NCI-H446 treated with DMSO at 0.1 percent for 48 hours (cell line): ENCODE data around the gene SGMS2.
"Not testable (repeated sequence)": the region's sequence is repeated elsewhere in the genome, so short reads cannot be mapped to it uniquely, and the experiment has no call there.

Source experiments
- DNase-seq: peaks from one replicate; lab custom pipeline; 2025; lab: John Stamatoyannopoulos, UW

The SGMS2 gene

DNA sequence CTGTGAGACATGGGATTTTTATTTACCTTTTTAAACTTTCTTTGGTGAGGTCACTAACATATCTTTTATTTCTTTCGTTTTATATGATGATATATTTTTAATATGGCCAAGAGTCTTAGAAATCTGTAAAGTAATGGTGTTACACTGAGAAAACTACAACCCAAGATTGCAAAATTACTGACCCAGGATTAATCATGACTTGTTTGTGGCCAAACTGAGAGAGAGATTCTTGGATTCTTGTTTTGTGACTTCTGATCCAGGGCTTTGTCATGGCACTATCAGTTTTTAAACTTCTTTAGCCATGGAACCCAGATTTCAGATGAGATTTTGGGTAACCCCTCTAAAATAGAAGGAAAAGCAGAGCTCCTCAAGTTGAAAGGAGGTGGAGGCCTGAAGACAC lies 42.0 kb downstream of the SGMS2 start:
- DNase-seq, result no peak

DNA sequence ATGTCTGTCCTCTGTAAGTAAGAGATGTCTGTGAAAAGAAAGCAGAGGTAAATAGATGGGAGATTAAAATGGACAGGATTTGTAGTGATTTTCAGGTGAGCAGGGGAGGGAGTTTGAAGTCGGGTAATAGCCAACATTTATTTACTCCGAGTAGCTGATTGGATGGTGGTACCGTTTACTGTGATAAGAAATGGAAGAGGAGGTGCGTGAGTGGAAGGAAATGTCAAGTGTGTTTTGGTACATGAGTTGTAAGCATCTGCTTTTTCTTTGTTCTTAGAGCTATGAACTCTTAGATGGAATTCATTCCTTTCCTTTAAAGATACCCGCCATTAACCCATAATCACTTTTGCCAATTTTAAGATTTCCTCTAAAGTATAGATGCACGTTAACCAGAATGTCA lies 45.5 kb downstream of the SGMS2 start:
- no peak for DNase-seq

GRCh38 chr4:107870916-107871786 lies 46.4 kb downstream of the SGMS2 start:
- no peak for DNase-seq

- DNase-seq, result no peak
Measured at GRCh38 chr4:107874024-107874423, 49.3 kb downstream of the SGMS2 start.

DNA sequence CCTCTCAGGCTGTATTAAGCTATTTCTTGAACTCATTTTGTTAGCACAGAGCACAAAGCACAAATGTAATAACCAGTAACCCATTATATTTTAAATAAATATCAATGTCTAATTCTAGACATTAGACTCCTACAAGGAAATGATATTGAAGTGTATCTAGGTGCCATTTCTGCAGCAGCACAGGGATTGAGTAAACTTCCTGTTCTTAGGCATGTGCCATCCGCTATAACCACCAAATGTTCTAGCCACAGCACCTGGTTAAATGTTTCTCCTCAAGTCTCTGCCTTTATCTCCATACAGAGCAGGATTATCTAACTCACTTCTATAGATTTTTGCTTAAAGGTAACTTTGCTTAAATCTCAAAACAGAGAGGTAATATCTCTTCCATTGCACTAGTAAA lies 51.4 kb downstream of the SGMS2 start:
- no peak for DNase-seq

DNA sequence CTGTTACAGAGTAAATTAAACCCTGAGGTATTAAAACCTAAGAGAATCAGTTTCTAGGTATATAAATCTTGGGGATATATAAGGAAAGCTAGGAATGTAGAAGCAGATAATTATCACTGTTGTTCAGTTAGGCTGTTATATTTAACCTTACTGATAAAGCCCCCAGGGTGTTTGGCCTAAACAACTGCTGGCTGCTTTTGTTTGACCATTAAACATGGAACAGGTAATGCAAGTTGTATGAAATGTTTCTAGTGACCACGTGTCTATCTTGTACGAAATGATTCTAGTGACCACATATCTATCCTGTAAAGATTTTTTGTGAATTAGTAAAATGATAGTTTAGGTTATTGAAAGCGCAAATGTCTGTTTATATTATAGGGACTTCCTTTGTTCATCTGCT lies 52.6 kb downstream of the SGMS2 start:
- DNase-seq, result no peak

- no peak for DNase-seq
Measured at GRCh38 chr4:107885865-107886264, 61.1 kb downstream of the SGMS2 start.

DNA sequence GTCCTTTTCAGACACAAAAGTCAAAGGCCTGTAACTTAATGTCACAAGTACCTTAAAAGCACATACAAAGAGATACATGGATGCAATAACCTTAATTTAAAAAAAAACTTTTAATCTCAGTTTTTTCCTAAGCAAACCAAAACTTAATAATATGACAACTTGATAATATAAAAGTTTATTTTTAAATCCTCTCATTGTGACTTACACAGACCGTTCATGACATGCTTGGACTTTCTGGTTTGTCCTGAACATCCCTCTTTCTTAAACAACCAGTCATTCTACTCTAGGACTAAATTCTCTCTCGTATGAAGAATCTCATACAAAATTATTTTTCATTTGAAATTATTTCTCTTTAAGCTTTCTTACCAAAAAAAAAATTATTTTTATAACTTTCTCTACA lies 63.5 kb downstream of the SGMS2 start:
- DNase-seq, result no peak

DNA sequence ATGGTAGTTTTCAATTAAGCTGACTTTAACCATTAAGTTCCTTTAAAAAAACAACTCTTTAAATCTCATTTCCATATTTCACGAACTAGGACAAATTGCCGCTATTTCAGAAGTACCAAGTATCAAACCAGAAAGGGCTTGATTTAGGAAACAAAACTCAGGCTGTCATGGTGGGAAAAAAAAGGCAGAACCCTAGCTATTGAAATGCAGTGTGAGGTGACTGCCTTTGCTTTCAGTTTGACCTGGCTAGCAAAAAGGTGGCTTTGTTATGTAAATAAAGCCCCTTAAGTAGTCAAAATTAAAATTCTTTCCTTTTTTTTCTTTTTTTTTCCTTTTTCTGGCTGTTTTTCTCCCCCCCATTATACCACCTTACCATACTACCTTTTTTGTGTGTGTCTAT lies 66.0 kb downstream of the SGMS2 start:
- no peak for DNase-seq

GRCh38 chr4:107891299-107891698 lies 66.6 kb downstream of the SGMS2 start:
- no peak for DNase-seq

DNA sequence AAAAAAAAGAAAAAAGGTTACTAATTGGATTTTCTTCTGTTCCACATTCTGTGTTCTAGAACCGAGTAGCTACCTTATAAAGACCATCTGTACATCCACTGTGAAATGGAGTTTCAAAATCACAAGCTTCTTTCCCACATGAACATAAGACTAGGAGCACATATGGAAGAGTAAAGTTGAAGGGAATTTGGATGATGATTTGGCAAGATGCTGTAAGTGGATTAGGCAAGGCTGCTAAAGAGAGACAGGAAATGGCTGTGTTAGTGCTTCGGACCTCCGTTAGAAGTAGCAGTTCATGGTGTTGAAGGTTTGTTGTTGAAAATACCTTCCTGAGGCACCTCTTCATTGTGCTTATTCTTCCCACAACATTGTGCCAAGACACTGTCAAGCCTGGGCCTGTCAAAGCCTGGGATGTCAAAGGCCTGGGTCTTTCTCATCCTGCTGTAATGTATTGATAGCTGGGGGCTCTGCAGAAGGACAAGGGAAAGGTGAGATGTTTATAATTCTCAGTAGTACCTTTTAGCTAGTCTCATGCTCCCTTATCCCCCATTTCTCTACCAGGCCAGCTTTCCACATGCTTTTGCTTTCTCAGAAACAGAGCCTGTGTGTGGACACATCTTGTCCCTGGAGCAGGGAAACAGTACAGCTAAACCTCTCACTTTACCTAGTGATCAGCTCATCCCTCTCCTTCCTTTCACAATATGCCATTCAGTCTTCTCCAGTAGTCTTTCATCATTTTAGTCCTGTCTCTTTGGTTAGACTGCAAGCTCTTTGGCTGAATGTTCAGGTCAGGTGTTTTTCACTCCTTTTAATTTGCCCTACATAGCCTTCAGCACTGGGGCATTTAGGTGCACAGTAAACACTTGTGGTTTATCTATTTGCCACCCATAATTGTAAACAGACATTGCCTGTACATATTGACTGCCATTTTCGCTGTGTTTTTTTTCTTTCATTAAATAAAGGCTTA lies 68.7 kb downstream of the SGMS2 start:
- DNase-seq, result no peak

GRCh38 chr4:107894138-107894603 lies 69.4 kb downstream of the SGMS2 start:
- no peak for DNase-seq

- no peak for DNase-seq
Measured at GRCh38 chr4:107896158-107896645, 71.5 kb downstream of the SGMS2 start.

DNA sequence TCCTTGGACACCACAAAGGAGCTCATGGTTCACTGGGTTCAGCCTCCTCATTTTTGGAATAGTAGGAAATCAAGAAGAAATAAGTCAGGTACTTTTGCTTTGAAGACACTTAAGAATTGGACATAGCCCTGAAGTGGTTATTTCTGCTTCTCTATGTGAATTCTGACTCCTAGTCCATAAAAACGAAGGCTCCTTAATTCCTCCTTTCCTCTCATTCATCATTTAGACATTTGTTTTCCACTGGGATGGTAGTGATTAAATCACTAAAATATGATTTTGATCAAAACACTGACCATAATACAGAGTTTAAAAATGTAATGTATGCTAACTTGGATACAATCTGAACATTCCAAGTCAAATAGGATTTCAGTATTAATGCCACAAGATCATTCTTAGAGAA lies 71.9 kb downstream of the SGMS2 start:
- no peak for DNase-seq

DNA sequence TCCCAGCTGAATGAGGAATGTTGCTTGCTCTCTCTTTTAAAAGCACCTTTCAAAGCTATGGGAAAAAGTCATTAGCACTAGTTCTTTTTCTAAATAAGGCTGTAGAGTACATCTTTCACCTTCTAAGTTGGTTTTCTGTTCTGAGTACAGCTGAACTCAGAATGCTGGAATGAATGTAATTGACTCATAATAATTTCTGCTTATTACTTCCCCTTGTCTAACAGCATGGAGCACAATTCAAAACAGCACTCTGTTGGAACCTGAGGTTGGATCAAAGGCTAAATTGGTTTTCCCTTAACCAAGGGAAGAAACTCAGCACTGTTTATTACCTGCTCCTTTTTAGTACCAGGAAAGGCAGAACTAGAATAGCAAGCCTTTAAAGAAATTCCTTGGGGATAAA lies 73.1 kb downstream of the SGMS2 start:
- no peak for DNase-seq

DNA sequence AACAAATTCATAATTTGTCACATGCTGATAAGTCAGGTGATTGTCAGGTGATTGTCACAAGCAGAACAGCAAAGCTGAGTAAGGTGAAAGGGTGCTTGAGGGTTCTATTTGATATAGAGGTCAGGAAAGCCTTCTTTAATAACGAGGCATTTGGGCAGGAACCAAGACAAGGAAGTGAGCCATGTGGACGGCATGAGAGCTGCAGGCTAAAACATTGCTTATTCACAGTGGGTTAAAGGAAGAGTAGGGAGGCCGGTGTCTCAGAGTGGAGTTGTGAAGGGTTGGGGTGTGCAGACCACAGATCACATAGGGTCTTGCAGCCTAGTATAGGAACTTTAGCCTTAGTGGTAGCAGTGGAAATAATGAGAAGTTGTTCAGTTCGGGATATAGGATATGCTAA lies 75.3 kb downstream of the SGMS2 start:
- DNase-seq, result no peak

GRCh38 chr4:107900508-107900907 lies 75.8 kb downstream of the SGMS2 start:
- DNase-seq, result no peak

DNA sequence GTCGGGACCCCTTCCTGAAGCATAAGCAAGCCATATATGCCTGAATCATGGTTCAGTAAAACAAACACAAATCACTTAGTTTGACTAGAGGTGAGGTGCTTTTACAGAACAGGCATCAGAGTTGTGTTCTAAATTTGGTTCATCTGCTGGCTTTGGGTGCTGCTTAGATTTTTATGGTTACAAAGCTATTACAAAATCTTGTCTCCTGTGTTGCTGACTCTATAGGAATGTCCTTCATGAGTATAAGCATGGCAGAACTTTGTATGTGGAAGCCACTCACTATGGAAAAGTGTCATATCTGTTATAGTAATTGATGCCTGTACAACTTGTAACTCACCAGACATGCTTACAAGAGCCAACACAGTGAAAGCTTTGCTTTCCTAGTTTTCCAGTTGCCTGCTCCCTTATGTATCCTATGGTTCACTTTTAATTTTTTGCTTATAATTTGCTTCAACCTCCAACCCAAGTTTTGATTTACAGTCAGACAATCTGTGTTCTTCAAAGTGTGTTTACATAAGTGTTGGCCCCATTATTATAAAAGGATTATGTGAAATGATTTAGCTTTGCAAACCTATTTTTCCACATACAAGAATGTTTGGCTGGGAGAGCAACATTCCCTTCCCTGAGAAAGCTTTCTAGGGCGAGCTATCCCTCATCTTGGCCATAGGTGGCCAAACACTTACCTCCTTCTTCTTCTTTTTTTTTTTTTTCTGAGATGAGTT lies 76.6 kb downstream of the SGMS2 start:
- DNase-seq, result no peak

DNA sequence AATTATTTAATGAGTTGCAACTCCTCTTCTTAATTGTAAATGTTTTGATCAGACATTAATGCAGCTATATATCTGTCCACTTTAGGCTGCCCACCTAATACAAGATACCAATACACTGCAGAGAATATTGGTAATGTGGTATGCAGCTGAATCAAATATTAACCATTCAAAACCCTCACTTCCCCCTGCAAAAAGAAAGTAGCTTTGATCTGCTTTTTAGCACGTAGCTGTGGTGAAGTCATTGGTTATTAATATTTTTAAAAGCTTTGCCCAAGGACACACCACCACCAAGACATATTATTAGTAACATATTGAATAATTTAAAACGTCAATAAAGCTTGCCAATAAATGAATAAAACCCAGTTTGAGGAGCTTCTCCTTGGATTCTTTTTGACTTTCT lies 78.0 kb downstream of the SGMS2 start:
- DNase-seq, result no peak

DNA sequence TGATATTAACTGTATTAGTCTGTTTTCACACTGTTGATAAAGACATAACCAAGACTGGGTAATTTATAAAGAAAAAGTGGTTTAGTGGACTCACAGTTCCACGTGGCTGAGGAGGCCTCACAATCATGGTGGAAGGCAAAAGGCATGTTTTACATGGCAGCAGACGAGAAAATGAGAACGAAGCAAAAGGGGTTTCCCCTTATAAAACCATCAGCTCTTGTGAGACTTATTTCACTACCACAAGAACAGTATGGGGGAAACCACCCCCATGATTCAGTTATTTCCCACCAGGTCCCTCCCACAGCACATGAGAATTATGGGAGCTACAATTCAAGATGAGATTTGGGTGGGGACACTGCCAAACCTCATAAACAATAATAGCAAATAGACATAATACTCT lies 80.3 kb downstream of the SGMS2 start:
- not testable (repeated sequence) for DNase-seq

DNA sequence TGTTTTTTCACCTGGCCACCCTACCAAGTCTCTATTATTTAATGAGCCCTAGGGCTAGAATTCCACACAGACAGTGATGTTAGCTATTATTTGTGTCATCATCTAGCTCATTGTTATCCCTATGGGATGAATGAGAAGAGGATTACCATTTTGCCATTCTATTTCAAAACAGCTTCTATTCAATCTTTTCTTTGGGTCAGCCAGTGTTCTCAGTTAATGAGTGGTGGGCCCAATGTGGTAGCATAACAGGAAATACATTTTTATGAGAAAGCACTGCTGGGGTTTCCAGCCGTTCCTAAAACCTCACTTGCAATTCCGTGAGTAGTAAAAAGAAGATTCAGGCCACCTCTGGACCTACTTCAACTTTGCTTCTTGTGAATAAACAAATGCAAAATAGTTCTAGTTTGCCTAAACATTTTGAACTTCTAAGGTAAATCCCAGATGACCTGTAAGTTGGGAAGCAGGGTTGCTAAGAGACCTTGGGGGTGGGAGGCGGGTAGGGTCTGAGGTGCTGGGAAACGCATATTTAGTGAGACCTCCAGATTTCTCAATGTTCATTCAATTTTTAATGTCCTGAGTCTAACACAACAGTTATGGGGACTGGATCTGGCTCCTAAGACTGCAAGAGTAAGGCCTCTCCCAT lies 81.8 kb downstream of the SGMS2 start:
- no peak for DNase-seq

GRCh38 chr4:107908377-107908776 lies 83.6 kb downstream of the SGMS2 start:
- no peak for DNase-seq
